Stimulated activated naive B cell treated with anti-CD40 and anti-IgM and Interleukin-4, amounts not matched to agents 10 μg/mL and 1 μg/mL and 100 μg/mL, for 72 hours (primary cell): ENCODE data around the gene ISCA1.
"Not testable (repeated sequence)": the region's sequence is repeated elsewhere in the genome, so short reads cannot be mapped to it uniquely, and the experiment has no call there.

Source experiments
- ATAC-seq, 2 donors: fragments of 150-1000 bp; cut with Tn5 transposase; replicated peaks; 2 replicates each; pipeline ENCODE4 v1.10.0; 2021; ENCODE audit warnings: moderate library complexity in 1 of 2
- DNase-seq: peaks from one replicate; pipeline ENCODE4 v3.0.0; 2021
- H3K27ac Mint-ChIP-seq: one replicate; pipeline ENCODE4 v1.8.0; 2022; ENCODE audit warnings: mild to moderate bottlenecking, mixed read lengths
- H3K27me3 Mint-ChIP-seq, 2 donors: one replicate each; pipeline ENCODE4 v1.8.0; 2022; ENCODE audit warnings: mixed read lengths in 2 of 2
- H3K36me3 Mint-ChIP-seq, 2 donors: one replicate each; pipeline ENCODE4 v1.8.0; 2022; ENCODE audit warnings: mixed read lengths in 2 of 2, mild to moderate bottlenecking in 1 of 2
- H3K4me1 Mint-ChIP-seq, 2 donors: one replicate each; pipeline ENCODE4 v1.8.0; 2022; ENCODE audit warnings: mixed read lengths in 2 of 2, mild to moderate bottlenecking in 1 of 2
- H3K4me3 Mint-ChIP-seq, 2 donors: one replicate each; pipeline ENCODE4 v1.8.0; 2022; ENCODE audit warnings: mild to moderate bottlenecking in 2 of 2, mixed read lengths in 2 of 2, moderate library complexity in 1 of 2
- H3K9me3 Mint-ChIP-seq, 2 donors: one replicate each; pipeline ENCODE4 v1.8.0; 2022; ENCODE audit warnings: mixed read lengths in 2 of 2, mild to moderate bottlenecking in 1 of 2

The ISCA1 gene

GRCh38 chr9:86282077-86282978, at the start of gene ISCA1:
Gene ISCA1 (minus strand): TSS chr9:86282538. CDS start chr9:86282458, 80 bp downstream.
- peaks cover 22 to 40% of the 10 kb centered on the region in 2 donors for H3K4me1 Mint-ChIP-seq
- ATAC-seq (peak; percentile 87 to 91), DNase-seq (peak; percentile 89)
- no peaks in the 10 kb centered on the region for H3K27me3 Mint-ChIP-seq
- H3K9me3 Mint-ChIP-seq: no peaks in the 10 kb centered on the region
- peak within 1 kb of the TSS; percentile 89 to 90 for H3K4me3 Mint-ChIP-seq
- peak within 1 kb of the TSS; percentile 97 for H3K27ac Mint-ChIP-seq
- H3K36me3 Mint-ChIP-seq: peaks cover 0 to 19% of the 10 kb centered on the region in 2 donors

DNA sequence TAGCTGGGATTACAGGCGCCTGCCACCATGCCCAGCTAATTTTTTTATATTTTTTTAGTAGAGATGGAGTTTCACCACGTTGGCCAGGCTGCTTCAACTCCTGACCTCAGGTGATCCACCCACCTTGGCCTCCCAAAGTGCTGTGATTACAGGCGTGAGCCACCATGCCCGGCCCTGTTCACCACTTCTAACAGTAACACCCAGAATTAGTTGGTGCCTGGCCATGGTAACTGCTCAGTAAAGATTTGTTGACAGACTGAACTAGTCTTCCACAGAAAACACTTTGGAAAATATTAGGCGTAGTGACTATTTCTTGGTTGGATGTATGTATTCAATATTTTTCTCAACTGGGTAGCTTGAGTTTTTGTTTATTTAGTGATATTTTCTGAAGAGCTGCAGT, 47.8 kb upstream of the ISCA1 start:
- ATAC-seq (no peak), DNase-seq (no peak)
- H3K4me1 Mint-ChIP-seq: peaks cover 0 to 2% of the 10 kb centered on the region in 2 donors
- peaks cover 30 to 48% of the 10 kb centered on the region in 2 donors for H3K36me3 Mint-ChIP-seq
- H3K27me3 Mint-ChIP-seq: no peaks in the 10 kb centered on the region
- H3K4me3 Mint-ChIP-seq: no peak overlapping the region
- no peak overlapping the region for H3K27ac Mint-ChIP-seq
- peaks cover 0 to 2% of the 10 kb centered on the region in 2 donors for H3K9me3 Mint-ChIP-seq

- Mint-ChIP-seq H3K9me3 (peaks cover 0 to 2% of the 10 kb centered on the region in 2 donors), H3K27me3 (no peaks in the 10 kb centered on the region), H3K36me3 (peaks cover 26 to 48% of the 10 kb centered on the region in 2 donors), H3K4me3 (no peak overlapping the region), H3K4me1 (no peaks in the 10 kb centered on the region), H3K27ac (no peak overlapping the region)
- ATAC-seq (no peak), DNase-seq (no peak)
These were observed 47.3 kb upstream of the ISCA1 start for GRCh38 chr9:86329649-86330048.

DNA sequence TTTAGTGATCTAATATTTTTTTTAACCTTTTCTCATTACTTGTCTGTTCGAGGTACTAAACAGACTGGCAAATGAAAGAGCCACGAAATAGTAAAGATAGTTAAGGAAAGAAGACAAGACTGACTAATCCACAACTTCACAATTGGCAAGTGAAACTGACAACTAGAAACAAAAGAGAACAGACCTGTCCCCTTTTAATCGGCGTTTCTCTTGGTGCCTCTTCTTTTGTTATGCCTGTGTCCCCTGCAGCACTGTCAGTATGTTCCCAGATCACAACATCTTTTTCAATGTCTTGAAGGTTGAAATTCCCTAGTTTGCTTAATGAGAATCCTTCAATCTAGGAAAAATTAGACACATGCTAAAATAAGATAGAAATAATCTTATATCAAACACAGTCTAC, 45.8 kb upstream of the ISCA1 start:
- H3K27me3 Mint-ChIP-seq: no peaks in the 10 kb centered on the region

GRCh38 chr9:86326536-86326935, 44.2 kb upstream of the ISCA1 start:
- Mint-ChIP-seq H3K27me3 (no peaks in the 10 kb centered on the region), H3K36me3 (peaks cover 10 to 33% of the 10 kb centered on the region in 2 donors), H3K27ac (no peak overlapping the region), H3K4me3 (no peak overlapping the region), H3K9me3 (no peaks in the 10 kb centered on the region), H3K4me1 (peaks cover 0 to 3% of the 10 kb centered on the region in 2 donors)
- DNase-seq (no peak), ATAC-seq (no peak)

More for the DNA sequence above, 45.8 kb upstream of the ISCA1 start:
- Mint-ChIP-seq H3K4me3 (no peak overlapping the region), H3K9me3 (peaks cover 0 to under 1% of the 10 kb centered on the region in 2 donors), H3K4me1 (no peaks in the 10 kb centered on the region), H3K36me3 (peaks cover 16 to 43% of the 10 kb centered on the region in 2 donors), H3K27ac (no peak overlapping the region)
- ATAC-seq (no peak), DNase-seq (no peak)

DNA sequence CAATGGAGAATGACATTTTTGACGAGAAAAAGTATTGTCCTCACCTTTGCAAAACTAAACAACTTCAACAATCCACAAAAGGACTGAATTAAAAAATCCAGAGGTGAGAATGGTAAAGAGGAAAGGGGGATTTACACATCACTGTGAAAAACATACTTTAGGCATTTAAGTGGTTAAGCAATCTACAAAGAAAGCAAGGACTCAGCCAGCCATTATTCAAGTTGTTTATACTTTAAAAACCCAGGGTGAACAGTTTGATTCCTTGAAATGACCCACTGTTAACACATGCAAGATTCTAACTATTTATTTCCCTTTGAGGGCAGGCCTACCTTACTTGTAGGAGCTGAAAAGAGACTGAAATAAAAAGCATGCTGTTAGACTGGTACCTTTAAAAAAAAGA, 42.6 kb upstream of the ISCA1 start:
- Mint-ChIP-seq H3K9me3 (no peaks in the 10 kb centered on the region), H3K4me1 (peaks cover 0 to 3% of the 10 kb centered on the region in 2 donors), H3K36me3 (peaks cover 13 to 37% of the 10 kb centered on the region in 2 donors), H3K27me3 (no peaks in the 10 kb centered on the region), H3K27ac (no peak overlapping the region), H3K4me3 (no peak overlapping the region)
- no peak for ATAC-seq
- DNase-seq: no peak

- DNase-seq (no peak), ATAC-seq (no peak)
- H3K4me1 Mint-ChIP-seq: peaks cover 0 to 3% of the 10 kb centered on the region in 2 donors
- H3K4me3 Mint-ChIP-seq: no peak overlapping the region
- no peak overlapping the region for H3K27ac Mint-ChIP-seq
- no peaks in the 10 kb centered on the region for H3K9me3 Mint-ChIP-seq
- H3K27me3 Mint-ChIP-seq: no peaks in the 10 kb centered on the region
- H3K36me3 Mint-ChIP-seq: peaks cover 13 to 34% of the 10 kb centered on the region in 2 donors
These were observed 42.0 kb upstream of the ISCA1 start for GRCh38 chr9:86324308-86324707.

DNA sequence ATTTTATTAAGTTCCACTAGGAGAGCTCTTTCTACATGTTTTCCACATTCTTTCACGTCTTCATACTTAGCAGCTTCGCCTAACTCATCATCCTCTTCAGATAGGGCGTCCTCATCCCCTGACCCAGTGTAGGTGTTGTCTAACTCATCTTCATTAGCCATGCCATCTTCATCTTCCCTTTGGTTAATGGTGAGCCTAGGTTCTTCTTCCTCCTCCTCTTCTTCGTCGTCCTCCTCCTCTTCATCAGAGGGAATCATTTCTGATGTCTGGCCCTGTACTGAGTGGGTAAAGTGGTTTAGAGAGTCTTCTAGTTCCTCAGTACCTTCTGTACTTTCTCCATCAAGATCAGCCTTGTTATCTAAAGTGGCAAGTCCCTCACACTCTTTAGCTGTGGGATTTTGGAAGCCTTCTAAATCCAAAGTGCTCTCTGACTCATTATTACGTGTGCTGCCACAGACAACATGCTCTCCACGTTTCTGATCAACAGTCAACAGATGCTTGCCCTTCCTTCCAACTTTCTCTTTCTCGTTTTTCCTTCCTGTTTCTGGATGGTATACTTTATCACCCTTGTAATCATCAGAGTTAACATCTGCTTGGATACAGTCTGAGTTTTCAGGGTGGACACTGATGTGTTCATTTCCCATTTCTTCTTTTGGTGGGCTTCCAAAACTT, 40.8 kb upstream of the ISCA1 start:
- no peak overlapping the region for H3K4me3 Mint-ChIP-seq
- peaks cover 0 to 3% of the 10 kb centered on the region in 2 donors for H3K4me1 Mint-ChIP-seq
- no peaks in the 10 kb centered on the region for H3K27me3 Mint-ChIP-seq
- no peaks in the 10 kb centered on the region for H3K9me3 Mint-ChIP-seq
- no peak for ATAC-seq
- peaks cover 18 to 37% of the 10 kb centered on the region in 2 donors for H3K36me3 Mint-ChIP-seq
- H3K27ac Mint-ChIP-seq: no peak overlapping the region
- DNase-seq: no peak

GRCh38 chr9:86321373-86321772, 39.0 kb upstream of the ISCA1 start:
- DNase-seq (no peak), ATAC-seq (no peak)
- Mint-ChIP-seq H3K4me1 (peaks cover 0 to 3% of the 10 kb centered on the region in 2 donors), H3K36me3 (peaks cover 18 to 38% of the 10 kb centered on the region in 2 donors), H3K27ac (no peak overlapping the region), H3K4me3 (no peak overlapping the region), H3K27me3 (no peaks in the 10 kb centered on the region), H3K9me3 (no peaks in the 10 kb centered on the region)

GRCh38 chr9:86318187-86318586, 35.8 kb upstream of the ISCA1 start:
- no peak for ATAC-seq
- no peak overlapping the region for H3K27ac Mint-ChIP-seq
- H3K36me3 Mint-ChIP-seq: peaks cover 30 to 52% of the 10 kb centered on the region in 2 donors
- H3K4me3 Mint-ChIP-seq: no peak overlapping the region
- peaks cover 5 to 7% of the 10 kb centered on the region in 2 donors for H3K4me1 Mint-ChIP-seq
- H3K27me3 Mint-ChIP-seq: no peaks in the 10 kb centered on the region
- H3K9me3 Mint-ChIP-seq: peaks cover 0 to 1% of the 10 kb centered on the region in 2 donors
- DNase-seq: no peak

DNA sequence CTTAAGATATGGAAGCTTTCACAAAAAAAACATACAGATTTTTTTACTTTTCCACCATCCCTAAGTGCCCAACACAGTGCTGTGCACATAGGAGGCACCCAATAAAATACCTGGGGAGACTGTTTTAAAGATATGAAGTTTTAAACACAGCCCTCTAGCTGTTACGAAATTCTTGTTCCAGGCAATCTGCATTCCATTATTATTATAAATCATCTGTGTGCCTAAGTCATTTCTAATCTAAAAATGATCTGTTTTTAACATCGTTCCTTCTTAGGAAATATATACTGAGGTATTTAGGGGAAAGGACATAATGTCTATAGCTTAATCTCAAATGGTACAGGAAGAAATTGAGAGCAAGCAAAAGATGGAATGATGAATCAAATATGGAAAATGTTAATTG, 32.7 kb upstream of the ISCA1 start:
- no peak for ATAC-seq
- Mint-ChIP-seq H3K4me1 (peaks cover 2 to 7% of the 10 kb centered on the region in 2 donors), H3K36me3 (peaks cover 37 to 62% of the 10 kb centered on the region in 2 donors), H3K4me3 (no peak overlapping the region), H3K9me3 (peaks cover 0 to 4% of the 10 kb centered on the region in 2 donors), H3K27ac (no peak overlapping the region), H3K27me3 (no peaks in the 10 kb centered on the region)
- no peak for DNase-seq

- peaks cover 36 to 72% of the 10 kb centered on the region in 2 donors for H3K36me3 Mint-ChIP-seq
- not testable (repeated sequence) for H3K4me3 Mint-ChIP-seq, DNase-seq, H3K27ac Mint-ChIP-seq, H3K4me1 Mint-ChIP-seq, H3K9me3 Mint-ChIP-seq, H3K27me3 Mint-ChIP-seq, ATAC-seq
These were observed 30.6 kb upstream of the ISCA1 start for GRCh38 chr9:86312959-86313358.

GRCh38 chr9:86308687-86309086, 26.3 kb upstream of the ISCA1 start:
- peaks cover 38 to 56% of the 10 kb centered on the region in 2 donors for H3K36me3 Mint-ChIP-seq
- H3K4me3 Mint-ChIP-seq: no peak overlapping the region
- no peak overlapping the region for H3K27ac Mint-ChIP-seq
- DNase-seq (no peak), ATAC-seq (no peak)
- peaks cover 0 to 4% of the 10 kb centered on the region in 2 donors for H3K9me3 Mint-ChIP-seq
- H3K4me1 Mint-ChIP-seq: peaks cover 2 to 4% of the 10 kb centered on the region in 2 donors
- no peaks in the 10 kb centered on the region for H3K27me3 Mint-ChIP-seq

GRCh38 chr9:86304236-86304730, 21.9 kb upstream of the ISCA1 start:
- Mint-ChIP-seq H3K27ac (no peak overlapping the region), H3K36me3 (peaks cover 39 to 49% of the 10 kb centered on the region in 2 donors)
- ATAC-seq: no peak

More at GRCh38 chr9:86304236-86304730, 21.9 kb upstream of the ISCA1 start:
- no peaks in the 10 kb centered on the region for H3K27me3 Mint-ChIP-seq
- H3K9me3 Mint-ChIP-seq: no peaks in the 10 kb centered on the region
- peaks cover 8 to 20% of the 10 kb centered on the region in 2 donors for H3K4me1 Mint-ChIP-seq
- H3K4me3 Mint-ChIP-seq: no peak overlapping the region
- no peak for DNase-seq
